ENCODE data around the gene CENPA.
A peak's percentile ranks its signal among the peaks of the same experiment; 100 is the strongest.
"Not testable (repeated sequence)": the region's sequence is repeated elsewhere in the genome, so short reads cannot be mapped to it uniquely, and the experiment has no call there.

CENPA gene

DNA sequence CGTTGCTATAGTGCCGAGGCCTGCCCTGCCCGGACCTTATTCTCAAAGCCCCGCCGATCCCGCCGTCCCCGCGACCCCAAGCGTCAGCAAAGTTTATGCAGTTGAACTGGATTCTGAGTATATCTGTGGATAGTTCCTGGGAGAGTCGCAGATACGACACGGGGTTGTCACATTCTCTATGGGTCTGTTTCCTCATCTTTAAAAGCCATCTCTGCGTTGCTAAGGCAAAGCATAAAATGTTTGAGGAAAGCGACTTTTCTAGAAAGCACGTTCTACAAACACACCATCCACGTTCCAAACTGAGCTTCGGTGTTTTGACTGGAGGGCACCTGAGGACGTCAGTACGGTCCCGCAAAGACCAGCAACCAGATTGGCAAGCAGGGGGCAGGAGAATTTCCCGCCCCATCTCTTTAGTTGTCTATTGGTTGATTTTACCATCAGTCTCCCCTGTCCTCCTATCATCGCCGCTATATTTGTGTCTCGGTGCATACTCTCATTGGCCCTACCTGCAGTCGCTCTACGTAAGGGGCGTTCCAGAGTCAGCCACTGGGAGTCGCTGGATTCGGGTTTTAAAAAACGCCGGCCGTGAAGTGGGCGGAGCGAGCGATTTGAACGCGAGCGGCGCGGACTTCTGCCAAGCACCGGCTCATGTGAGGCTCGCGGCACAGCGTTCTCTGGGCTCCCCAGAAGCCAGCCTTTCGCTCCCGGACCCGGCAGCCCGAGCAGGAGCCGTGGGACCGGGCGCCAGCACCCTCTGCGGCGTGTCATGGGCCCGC lies at the start of gene CENPA:
CENPA (plus strand) TSS at position 626 of the 776 bp plus-strand sequence; CDS start at position 767, 141 bp downstream.
- DNase-seq (ENCODE audit: low read depth, low spot score): peak; percentile 90

DNA sequence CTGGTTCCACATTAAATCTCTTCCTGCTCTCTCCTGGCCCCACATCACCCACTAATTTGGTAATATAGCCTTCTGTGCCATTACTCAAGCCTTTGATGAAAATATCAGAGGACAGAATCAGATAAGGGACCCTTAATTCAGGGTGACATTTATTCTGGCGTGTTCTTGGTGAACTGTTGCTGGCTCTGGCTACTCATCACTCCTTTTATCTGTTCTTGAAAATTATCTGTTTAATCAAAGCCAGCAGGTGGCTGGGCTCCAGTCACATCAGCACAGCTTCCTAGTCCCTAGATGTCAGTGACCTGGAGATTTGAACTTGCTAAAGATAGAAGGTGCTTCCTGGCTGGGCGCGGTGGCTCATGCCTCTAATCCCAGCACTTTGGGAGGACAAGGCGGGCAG lies 48.6 kb upstream of the CENPA start:
- no peak for DNase-seq (ENCODE audit: low read depth, low spot score)

DNA sequence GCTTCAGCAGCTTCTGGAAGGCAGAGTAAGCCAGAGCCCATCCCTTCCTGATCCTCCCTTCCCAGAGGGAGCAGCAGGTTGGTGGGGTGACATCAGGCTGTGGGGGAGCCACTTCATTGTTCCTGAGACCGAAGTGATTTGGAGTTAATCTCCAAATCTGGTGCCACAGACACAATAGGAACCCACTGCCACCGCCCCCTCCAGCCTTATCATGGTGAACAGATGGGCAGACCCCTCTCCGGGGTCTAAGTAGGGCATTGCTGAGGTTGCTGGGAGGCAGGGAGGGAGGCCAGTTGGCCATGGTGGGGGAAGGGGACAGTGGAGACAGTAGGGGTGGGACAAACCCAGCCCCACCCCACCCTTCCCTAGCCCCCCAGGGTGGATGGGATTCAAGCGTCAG lies 47.4 kb upstream of the CENPA start:
- no peak for DNase-seq (ENCODE audit: low read depth, low spot score)

DNA sequence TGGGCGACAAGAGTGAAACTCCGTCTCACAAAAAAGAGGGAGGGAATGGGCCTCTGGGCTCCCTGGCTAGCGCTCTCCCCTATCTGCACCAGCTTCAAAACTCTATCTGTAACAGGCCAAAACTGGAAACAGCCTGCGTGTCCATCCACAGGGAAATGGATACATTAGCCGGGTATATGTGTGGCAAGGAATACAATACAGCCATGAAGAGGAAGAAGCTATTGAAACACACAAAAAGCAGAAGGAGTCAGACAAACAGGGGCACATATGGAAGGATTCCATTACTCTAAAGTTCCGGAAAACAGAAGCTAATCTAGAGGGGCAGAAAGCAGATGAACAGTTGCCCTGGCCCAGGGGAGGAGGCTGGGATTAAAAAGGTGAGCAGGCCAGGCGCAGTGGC lies 46.3 kb upstream of the CENPA start:
- DNase-seq (ENCODE audit: low read depth, low spot score): no peak

DNA sequence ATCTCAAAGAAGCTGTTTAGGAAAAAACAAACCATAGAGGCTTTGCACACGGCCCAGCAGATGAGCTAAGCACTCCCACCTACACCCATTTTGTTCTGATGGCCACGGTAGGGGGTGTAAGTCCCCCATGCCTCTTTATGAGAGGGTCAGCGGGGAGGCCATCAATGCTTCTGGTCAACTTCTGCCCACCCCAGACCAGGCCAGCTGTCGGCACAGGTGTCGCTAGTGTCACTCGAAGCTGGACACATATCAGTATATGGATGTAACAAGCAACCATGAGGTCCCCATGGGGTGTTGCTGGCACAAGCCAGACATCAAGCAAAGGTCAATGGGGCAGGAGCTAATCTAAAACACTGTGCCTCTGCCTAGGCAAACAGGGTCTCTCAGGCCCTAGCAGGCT lies 45.5 kb upstream of the CENPA start:
- no peak for DNase-seq (ENCODE audit: low read depth, low spot score)

DNA sequence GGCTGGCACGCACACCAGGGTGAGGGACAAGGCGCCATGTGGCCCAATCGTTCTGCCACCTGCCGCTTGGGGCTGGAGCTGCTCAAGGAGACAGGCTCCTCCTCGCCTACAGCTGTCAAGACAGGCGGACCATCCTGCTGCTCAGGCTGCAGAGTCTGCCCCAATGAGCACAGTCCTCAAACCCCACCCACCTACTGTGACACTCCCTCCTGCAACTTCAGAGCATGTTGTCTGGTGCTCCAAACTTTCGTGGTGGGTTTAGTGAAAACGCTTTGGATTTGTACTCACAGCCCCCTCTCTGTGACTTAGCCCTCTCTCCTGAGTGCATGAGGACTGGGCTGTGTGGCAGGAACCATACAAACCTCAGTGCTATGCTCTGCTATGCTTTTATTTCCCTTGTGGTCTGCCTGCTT lies 45.0 kb upstream of the CENPA start:
- no peak for DNase-seq (ENCODE audit: low read depth, low spot score)

DNA sequence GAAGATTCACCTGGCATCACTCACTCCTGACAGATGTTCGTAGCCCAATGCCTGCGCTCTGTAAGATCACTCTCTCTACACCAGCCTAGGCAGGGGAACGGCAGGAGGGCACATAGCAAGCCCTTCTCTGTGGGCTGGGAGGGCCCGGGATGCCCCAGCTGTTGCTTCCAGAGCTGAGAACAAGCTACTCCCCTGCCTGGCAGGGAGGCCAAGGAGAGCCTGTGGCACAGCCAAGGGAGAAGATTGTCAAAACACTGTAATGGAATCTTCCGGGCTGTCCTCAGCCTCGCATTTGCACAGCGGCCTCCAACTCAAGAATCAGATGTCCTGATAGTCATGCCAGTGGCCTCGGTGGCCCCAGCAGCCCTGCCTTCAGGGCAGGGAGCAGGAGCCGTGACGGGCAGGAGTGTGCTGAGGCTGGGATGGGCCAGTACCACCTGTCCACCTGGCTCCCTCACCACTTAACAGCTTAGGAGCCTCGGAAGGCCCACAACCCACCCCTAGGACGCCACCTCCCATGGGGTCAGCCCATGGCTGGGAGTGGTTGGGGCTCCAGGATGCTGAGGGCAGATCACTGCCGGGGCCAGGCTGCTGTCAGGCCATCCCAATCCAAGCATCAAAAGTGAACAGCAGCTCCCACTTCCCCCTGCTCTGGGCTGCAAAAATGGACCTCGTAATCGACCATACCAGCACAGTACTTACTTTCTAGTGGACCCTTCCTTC lies 43.6 kb upstream of the CENPA start:
- DNase-seq (ENCODE audit: low read depth, low spot score): no peak

DNA sequence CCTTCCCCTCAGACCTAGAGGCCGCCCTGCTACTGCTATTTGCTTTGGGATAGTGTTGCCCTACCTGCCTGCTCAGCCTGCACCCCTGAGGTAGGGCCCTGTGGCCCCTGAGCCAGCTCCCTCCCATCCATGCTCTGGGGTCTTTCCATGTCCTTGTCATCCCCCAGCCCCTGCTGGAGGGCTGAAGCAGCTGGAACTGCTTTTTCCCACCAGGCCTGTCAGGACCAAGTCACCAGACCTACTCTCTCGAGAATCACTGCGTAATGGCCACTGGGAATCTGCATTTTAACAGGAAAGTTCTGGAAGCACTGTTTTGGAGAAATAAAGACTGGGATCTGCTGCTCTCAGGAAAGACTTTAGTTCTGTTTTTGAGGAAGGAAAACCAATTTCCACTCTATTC lies 42.0 kb upstream of the CENPA start:
- DNase-seq (ENCODE audit: low read depth, low spot score): no peak

DNA sequence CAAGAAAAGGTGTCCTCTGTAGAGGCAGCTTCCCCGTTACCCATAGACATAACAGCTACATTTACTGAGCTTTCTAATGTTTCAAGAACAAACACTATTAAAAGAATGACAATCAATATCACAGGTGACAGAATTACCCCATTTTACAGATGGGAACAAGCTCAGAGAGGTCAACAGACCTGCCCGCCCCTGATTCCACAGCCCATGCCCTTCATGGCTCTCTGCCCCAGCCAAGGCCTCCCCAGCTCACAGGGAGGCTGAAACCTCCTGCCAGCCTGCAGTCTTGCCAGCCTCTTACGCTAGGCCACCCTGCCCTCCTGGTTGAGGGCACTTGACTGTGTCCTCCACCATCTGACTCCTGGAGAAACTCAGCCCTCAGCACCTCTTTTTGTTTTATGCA lies 40.9 kb upstream of the CENPA start:
- no peak for DNase-seq (ENCODE audit: low read depth, low spot score)

DNA sequence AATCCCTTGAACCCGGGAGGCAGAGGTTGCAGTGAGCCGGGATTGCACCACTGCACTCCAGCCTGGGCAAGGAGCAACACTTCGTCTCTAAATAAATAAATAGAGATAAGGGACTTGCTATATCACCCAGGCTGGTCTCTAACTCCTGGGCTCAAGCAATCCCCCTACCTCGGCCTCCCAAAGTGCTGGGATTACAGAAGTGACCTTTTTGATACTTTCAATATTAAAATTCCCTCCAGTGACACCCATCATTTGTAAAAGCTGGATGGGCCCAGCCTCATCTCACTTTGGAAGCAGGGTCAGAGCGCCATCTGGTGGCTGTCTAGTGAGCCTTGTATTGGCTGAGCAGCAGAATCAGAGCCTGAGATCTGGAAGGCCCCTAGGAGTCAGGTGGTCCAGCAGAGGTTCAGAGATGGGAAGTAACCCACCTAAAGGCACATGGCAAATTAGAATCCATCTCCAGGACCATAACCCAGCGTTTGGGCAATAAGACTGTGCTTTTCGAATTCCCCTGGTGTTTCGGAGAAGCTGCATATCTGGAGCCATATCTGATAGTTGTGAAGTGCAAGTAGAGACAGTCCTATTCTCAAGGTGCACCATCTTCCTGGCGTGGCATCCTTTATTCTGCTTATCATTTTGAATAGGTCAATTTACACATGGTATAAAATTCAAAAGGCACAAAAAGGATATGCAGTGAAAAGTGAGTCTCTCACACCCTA lies 40.1 kb upstream of the CENPA start:
- DNase-seq (ENCODE audit: low read depth, low spot score): peak; percentile 67

DNA sequence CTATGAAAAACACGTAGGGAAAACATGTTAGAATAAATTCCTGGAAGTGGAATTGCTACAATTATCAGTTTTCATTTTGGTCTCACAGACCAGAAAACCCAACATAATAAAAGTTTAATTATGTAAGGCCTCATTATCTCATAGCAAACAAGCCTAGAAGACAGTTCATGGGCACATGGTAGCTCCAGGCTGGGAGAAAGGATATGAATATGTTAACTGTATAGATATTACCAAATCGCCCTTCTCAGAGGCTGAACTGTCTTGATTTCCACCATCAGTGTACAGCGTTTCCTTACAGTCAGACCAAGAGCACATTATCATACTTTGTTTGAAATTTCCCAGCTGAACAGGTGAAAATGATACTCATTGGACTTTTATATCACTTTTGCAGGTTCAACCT lies 38.9 kb upstream of the CENPA start:
- DNase-seq (ENCODE audit: low read depth, low spot score): no peak

DNA sequence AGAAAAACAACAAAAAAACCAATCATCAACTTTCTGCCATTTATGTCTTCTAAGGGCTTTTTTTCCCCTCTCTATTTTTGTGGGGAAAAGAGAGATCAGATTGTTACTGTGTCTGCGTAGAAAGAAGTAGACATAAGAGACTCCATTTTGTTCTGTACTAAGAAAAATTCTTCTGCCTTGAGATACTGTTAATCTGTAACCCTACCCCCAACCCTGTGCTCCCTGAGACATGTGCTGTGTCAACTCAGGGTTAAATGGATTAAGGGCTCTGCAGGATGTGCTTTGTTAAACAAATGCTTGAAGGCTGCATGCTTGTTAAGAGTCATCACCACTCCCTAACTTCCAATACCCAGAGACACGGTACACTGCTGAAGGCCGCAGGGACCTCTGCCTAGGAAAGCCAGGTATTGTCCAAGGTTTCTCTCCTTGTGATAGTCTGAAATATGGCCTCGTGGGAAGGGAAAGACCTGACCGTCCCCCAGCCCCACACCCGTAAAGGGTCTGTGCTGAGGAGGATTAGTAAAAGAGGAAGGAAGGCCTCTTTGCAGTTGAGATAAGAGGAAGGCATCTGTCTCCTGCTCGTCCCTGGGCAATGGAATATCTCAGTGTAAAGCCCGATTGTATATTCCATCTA lies 36.0 kb upstream of the CENPA start:
- DNase-seq (ENCODE audit: low read depth, low spot score): not testable (repeated sequence)

DNA sequence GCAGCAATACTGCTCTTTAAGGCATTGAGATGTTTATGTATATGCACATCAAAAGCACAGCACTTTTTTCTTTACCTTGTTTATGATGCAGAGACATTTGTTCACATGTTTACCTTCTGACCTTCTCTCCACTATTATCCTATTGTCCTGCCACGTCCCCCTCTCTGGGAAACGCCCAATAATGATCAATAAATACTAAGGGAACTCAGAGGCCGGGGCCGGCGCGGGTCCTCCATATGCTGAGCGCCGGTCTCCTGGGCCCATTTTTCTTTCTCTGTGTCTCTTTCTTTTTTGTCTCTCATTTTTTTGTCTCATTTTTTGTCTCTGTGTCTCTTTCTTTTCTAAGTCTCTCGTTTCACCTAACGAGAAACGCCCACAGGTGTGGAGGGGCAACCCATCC lies 35.4 kb upstream of the CENPA start:
- not testable (repeated sequence) for DNase-seq (ENCODE audit: low read depth, low spot score)

DNA sequence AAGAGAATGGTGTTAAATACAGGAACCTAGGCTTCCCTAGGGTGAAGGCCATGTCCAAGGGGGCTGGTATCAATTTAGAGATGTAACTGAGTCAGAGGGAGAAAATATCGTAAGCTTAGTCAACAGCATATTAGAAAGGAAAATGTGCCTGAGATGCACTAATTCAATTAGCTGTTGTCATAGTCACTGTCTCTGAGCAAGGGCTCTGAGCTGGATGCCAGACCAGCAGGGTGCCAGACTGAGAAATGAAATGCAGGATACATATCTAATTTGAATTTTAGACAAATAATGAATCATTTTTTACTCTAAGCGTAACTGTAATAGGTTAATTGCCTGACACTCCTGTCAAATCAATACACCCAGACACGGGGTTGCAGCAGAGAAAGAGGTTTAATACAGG lies 33.2 kb upstream of the CENPA start:
- DNase-seq (ENCODE audit: low read depth, low spot score): no peak

DNA sequence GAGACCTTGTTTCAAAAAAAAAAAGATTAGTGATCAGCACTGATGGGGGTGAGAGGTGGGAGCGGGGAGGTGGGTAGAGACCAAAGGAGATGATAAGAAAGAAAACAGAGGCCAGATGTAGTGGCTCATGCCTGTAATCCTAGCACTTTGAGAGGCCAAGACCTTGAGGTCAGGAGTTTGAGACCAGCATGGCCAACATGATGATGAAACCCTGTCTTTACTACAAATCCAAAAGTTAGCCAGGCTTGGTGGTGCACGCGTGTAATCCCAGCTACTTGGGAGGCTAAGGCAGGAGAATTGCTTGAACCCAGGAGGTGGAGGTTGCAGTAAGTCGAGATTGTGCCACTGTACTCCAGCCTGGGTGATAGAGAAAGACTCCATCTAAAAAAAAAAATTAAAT lies 31.3 kb upstream of the CENPA start:
- DNase-seq (ENCODE audit: low read depth, low spot score): no peak

DNA sequence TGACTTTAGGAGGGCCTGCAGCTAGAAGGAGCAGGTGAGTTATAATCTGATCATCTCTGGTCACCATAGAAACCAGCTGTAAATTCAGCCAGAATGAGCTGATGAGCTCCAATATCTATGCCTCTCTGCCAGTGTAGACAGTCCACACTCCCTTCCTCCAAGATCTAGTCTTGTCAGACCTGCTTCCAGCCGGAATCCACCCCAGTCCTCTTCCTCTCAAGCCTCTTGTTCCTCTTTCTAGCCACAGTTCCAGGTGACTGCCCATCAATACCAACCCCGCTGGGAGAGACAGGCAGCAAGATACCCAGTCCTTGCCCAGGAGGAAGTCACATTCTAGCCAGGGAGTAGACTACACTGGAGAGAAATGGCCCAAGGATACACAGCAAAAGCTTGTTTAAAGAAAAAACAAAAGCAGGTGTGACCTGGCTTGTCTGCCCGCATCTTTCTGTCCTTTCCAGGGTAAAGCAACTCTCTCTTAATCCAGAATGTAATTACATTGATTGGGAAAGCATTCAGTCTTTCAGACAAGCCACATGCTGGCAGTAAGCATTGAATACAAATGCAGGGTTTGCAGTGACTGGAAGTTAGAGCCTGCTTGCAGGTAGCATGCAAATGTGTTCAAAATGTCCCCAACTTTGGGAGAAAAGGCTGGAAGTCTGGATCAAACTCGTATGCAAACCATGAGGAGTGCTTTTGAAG lies 30.7 kb upstream of the CENPA start:
- no peak for DNase-seq (ENCODE audit: low read depth, low spot score)

DNA sequence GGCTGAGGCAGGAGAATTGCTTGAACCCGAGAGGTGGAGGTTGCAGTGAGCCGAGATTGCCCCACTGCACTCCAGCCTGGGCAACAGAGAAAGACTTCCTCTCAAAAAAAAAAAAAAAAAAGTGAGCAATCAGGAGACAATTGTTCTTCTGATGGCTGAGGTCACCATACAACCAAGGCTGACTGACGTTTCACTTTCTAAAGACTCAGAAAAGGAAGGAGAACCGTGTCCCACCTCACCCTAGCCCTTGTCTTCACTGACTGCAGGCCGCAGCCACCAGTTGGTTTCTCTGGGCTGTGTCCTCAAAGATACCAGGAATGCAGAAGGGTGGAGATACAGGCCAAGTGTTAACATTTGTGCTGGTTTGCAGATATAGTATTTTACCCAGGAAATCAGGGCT lies 29.5 kb upstream of the CENPA start:
- DNase-seq (ENCODE audit: low read depth, low spot score): no peak

DNA sequence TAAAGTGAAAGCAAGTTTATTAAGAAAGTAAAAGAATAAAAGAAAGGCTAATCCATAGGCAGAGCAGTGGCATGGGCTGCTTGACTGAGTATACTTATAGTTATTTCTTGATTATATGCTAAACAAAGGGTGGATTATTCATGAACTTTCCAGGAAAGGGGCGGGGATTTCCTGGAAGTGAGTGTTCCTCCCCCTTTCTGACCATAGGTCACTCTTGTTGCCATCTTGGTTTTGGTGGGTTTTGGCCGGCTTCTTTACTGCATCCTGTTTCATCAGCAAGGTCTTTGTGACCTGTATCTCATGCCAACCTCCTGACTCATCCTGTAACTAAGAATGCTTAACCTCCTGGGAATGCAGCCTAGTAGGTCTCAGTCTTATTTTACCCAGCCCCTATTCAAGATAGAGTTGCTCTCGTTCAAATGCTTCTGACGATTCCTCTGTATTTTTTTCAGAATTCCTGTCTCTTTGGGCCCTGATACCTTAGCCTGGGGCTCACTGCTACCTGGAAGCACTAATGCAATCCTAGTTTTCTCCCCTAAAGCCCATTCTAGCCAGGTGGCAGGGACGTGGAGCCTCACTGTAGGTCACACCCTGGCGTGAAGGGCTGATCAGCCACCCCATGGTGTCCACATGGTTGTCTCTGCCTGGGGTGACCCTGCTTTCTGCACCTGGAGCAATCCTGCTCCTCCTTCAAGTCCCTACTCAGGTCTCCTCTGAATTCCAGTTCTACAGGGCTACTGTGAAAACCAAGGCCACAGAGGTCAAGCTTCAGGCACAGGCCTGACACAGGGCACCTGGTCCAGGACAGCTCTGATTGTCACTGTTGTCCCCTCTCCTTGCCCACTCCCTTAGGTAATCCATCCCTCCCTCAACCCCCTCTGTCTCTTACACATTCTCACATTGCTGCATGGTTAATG lies 27.7 kb upstream of the CENPA start:
- no peak for DNase-seq (ENCODE audit: low read depth, low spot score)

DNA sequence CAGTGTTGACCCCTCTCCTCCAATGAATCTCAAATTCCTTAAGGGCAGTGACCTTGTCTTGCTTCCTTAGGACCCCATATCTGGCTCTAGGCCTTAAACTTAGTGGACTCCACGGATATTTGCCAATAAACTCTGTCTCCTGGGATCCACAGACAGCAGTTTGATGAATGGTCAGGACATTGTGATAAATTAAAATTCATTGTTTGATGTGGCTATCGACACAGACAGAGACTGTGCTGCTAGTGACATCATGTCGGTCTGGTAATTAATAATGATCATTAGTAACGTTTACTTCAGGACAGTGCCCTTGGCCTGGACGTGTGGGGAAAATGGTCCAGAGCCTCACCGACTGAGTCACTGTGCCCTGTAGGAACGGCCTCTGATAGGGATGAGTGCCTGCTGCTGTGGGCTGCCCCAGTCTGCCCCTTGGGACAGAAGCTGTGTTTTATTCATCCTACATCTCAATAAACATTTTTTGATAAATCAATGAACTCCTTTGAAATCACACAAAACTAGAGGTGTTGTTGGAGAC lies 27.0 kb upstream of the CENPA start:
- no peak for DNase-seq (ENCODE audit: low read depth, low spot score)

DNA sequence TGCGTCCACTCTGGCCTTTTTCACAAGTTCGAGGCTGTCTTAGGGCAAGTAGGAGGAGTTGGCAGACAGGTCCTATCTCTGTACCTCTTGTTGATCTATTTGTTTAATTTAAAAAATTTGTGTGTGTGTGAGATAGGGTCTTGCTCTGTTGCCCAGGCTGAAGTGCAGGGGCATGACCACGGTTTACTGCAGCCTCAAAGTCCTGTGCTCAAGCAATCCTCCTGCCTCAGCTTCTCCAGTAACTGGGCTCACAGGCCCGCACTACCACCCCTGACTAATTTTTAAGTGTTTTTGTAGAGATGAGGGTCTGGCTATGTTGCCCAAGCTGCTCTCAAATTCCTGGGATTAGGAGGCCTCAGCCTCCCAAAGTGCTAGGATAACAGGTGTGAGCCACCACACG lies 26.0 kb upstream of the CENPA start:
- no peak for DNase-seq (ENCODE audit: low read depth, low spot score)
